VCaP (cell line): ENCODE data around the gene SON.

Experiments used
- H3K27ac ChIP-seq: fragments of 450-650 bp; 2 replicates; pipeline ENCODE4 v1.5.1; 2017
- CTCF ChIP-seq: fragments of 450-650 bp; conservative IDR thresholded peaks from 2 replicates; pipeline ENCODE4 v1.5.1; 2017; ENCODE audit warnings: mild to moderate bottlenecking, moderate library complexity

SON gene

GRCh38 chr21:33562389-33562788 is 19.6 kb downstream of the SON start:
- no peak overlapping the region for H3K27ac ChIP-seq
- no peak for TF ChIP-seq CTCF

GRCh38 chr21:33566514-33566913 is 23.7 kb downstream of the SON start:
- no peak overlapping the region for H3K27ac ChIP-seq
- no peak for TF ChIP-seq CTCF

- 0 out of 2 replicates have a peak overlapping the region, but pooled peaks have one; percentile 2 for H3K27ac ChIP-seq
- no peak for TF ChIP-seq CTCF
Measured at GRCh38 chr21:33567914-33568313, 25.1 kb downstream of the SON start.

DNA sequence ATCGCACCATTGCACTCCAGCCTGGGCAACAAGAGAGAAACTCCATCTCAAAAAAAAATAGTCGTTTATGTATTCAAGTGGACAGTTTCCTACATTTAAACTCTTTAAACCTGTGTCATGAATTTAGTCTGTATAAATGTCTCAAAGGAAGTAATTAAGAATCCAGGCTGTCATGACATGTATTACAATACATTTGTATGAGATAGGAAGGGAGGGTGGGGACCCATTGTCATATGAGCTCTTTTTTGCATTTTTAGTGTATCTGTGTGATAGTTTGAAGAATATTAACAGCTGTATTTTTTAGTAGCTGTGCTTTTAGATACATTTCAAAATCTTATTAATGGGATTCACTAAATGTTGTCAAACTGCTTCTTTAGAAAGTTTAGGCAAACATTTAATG is 25.6 kb downstream of the SON start:
- H3K27ac ChIP-seq, result no peak overlapping the region
- no peak for TF ChIP-seq CTCF

DNA sequence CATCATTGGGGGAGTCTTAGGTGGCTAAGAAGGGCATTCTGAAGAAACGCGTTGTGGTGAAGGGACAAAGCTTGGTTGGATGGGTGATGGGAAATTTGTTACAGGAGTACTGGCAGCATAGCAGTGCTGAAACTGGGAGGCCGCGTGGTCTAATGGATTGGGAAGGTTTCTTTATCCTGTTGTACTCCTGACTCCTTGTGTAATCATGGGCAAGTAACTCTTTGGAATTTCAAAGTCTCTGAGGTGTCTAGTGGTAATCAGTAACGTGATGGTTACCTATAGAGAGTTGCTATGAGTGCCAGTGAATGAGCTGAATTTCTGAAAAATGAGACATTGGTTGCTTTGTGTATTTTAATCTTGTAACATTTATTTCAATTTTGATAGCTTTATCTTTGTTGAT is 27.2 kb downstream of the SON start:
- H3K27ac ChIP-seq, result no peak overlapping the region
- no peak for TF ChIP-seq CTCF

- no peak overlapping the region for H3K27ac ChIP-seq
- no peak for TF ChIP-seq CTCF
Measured at GRCh38 chr21:33572350-33572749, 29.5 kb downstream of the SON start.

GRCh38 chr21:33576741-33577141 is 33.9 kb downstream of the SON start:
- H3K27ac ChIP-seq, result peak overlapping the region; percentile 26; the same call in 1 of the 2 replicates

GRCh38 chr21:33578214-33578613 is 35.4 kb downstream of the SON start:
- TF ChIP-seq CTCF, result no peak
- no peak overlapping the region for H3K27ac ChIP-seq
